CD4-positive, alpha-beta T cell treated with Interleukin-1 beta for 1 hour (primary cell): ENCODE measurements around the gene HSPB8.
"Not testable (repeated sequence)": the region's sequence is repeated elsewhere in the genome, so short reads cannot be mapped to it uniquely, and the experiment has no call there.

ENCODE experiments used
- DNase-seq, 2 donors: peaks; one replicate each; pipeline ENCODE4 v3.0.0-alpha.2; 2020 to 2022

HSPB8 gene

GRCh38 chr12:119208626-119209061 lies 29.9 kb downstream of the HSPB8 start:
- DNase-seq = no peak

GRCh38 chr12:119211884-119212283 lies 33.2 kb downstream of the HSPB8 start:
- no peak for DNase-seq

DNA sequence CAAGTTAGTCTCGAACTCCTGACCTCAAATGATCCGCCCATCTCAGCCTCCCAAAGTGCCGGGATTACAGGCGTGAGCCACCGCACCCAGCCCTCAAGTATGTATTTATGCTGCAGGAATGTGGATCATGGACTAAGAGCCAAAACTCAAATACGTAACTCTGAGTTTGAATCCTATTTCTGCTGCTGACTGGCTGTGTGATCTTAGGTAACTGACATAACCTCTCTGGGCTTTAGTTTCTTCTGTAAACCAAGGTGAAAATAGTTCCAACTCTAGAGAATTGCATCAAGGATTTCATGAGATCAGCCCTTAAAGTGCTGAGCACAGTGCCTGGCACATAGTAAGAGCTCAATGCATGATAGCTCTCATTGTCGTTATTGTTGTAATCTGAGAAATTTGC lies 37.4 kb downstream of the HSPB8 start:
- DNase-seq = no peak

- DNase-seq = not testable (repeated sequence)
Measured at GRCh38 chr12:119218875-119219274, 40.1 kb downstream of the HSPB8 start.

GRCh38 chr12:119222222-119222951 lies 43.7 kb downstream of the HSPB8 start:
- DNase-seq = no peak

- no peak for DNase-seq
Measured at GRCh38 chr12:119225454-119225853, 46.7 kb downstream of the HSPB8 start.

DNA sequence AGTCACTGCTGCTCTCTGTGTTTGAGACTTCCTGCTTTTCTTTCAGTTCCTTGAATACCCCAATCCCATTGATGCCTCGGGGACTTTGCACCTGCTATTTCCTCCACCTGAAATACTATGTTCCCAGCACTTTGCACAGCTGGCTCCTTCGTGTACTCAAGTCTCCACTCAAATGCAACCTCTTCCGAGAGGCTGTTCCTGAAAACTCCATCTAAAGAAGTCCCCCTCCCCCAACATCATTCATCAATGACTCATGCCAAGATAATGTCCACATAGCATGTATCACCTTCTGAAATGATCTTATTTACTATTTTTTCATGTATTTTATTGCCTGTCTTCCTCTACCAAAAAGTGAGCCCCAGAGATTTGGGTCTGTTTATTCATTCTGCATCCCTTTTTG lies 48.6 kb downstream of the HSPB8 start:
- DNase-seq = no peak

GRCh38 chr12:119229205-119229604 lies 50.5 kb downstream of the HSPB8 start:
- DNase-seq = no peak

GRCh38 chr12:119229837-119230236 lies 51.1 kb downstream of the HSPB8 start:
- DNase-seq = no peak

DNA sequence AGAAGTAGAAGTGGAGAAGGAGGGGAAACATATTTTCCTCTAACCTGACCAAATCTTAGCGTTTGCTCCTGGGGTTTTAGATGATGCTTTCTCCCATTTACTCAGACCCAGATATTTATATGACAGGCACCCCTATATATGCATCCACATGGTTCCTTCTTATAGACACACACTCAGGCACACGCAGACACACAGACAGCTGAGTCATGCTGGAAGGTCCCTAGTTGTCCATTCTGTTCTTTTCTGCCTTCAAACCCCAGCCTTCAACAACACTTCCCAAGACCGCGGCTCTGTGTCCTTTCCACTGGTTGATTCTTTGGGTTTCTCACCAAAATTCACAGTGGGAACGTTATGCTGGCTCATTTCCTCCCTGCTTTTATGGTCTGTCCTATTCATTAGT lies 52.1 kb downstream of the HSPB8 start:
- DNase-seq = no peak

GRCh38 chr12:119231774-119232173 lies 53.0 kb downstream of the HSPB8 start:
- no peak for DNase-seq

DNA sequence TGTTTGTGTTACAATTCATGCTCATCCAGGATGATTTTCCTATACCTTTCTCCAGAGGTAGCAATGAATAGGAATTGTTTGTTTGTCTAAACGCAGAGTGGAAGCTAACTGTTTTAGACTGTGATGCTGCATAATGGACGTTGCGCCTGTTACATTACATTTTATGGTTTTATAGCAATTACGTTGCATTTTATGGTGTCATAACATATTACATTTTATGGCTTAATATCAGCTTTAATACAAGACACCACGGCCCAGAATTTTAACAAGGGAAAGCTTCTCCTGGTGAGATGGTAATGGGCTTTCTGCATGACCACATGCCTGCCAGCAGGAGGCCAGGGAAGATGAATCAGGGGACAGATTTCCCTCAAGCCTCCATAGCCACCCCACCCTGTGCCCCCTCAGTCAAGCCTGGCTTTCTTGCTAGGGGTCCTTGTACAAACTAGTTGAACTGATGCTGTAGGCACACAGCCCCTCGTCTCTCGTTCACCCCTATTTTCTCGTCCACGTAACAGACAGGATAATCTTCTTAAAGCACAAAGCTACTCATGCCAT lies 56.5 kb downstream of the HSPB8 start:
- DNase-seq = no peak

GRCh38 chr12:119236372-119236771 lies 57.6 kb downstream of the HSPB8 start:
- no peak for DNase-seq

GRCh38 chr12:119239040-119239439 lies 60.3 kb downstream of the HSPB8 start:
- DNase-seq = no peak

DNA sequence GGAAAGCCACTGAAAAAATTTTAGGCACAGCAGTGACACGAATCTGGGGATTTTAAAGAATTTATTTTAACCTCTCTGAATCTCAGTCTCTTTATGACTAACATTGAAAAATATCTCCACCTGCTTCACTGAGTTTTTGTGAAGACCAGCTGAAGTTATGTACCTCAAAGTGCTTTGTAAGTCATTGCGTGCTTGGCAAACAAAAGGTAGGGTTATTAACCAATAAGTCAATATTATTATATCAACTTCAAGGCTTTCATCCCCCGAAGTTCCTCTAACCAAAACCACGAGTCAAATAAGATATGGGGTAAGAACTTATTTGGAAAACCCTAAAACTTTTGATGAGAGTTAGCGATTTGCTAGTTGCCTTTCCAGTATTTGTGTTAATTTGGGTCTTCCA lies 62.3 kb downstream of the HSPB8 start:
- DNase-seq = no peak

DNA sequence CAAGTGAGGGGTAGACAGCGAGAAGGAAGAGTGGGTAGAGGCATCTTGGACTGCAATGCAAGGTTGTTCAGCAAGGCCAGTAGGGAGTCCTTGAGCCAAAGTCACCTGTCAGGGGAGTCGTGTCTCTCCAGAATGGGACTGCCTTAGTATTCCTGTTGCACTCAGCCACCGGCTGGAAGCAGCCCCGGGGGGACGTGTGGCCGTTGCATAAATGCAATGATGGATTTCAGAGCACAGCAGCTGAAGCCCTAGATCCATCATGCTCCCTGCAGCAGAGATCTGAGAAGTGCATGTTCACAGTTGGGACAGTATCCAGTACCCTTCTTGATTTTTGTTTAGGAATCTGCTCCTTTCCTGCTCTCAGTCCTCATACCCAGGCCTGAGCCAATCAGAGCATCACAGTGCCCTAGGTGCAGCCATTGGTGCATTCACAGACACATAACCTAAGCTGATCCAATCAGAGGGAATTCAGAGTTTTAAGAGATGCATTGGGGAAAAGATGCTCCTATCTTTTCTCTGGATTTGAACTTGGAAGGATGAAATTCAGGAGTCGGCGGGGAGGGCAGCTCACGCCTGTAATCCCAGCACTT lies 62.9 kb downstream of the HSPB8 start:
- DNase-seq = no peak
